ENCODE measurements around the gene LAMC2. TPM values are rescaled to one million over a fixed set of nuclear protein-coding genes. Genes with fewer than 3 reads are reported as not detected.
"Not testable (repeated sequence)": the region's sequence is repeated elsewhere in the genome, so short reads cannot be mapped to it uniquely, and the experiment has no call there.

The LAMC2 gene
- total RNA-seq, 4 donors from 2014 or later: 11.2 to 32.6 (median 14.9) TPM

DNA sequence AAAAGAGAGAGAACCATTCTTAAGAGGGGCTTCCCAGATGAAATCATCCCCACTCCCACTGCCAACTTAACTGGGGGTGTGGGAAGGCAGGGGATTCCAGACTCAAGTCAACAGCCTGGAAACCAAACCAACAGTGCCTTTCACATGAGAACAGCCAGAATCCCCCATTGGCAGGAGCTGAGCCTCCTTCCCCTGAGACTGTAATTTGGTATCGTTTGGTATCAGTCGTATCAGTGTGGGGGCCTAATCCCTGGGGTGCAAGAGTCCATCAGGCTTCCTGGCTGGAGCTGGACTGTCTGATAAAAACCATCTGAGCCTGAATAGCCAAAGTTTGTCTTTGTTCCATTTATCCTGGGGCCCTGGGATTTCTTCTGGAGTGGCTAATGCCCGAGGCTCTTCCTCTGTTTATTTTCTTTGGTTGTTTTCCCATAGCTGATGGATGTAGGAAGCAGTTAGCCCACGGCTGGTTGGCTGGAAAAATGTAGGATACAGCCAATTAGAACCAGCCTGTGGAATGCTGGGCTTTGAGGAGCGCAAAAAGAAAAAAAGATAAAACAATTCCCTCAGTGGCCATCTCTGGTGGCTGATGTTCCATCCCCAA is 84.6 kb downstream of the LAMC2 start:
- 15% methylated on average over 4 of the region's 5 CpGs for WGBS
- Histone ChIP-seq H3K27me3 (no peaks in the 10 kb centered on the region), H3K36me3 (no peaks in the 10 kb centered on the region), H3K4me3 (no peak overlapping the region), H3K27ac (replicated peaks in 1 of 4) (peak overlapping the region in 3 of 4 donors; percentile 28 to 36 (median 33)), H3K9me3 (no peaks in the 10 kb centered on the region), H3K4me1 (peaks cover 15 to 25% (median 22%) of the 10 kb centered on the region in 4 donors)
- DNase-seq (ENCODE audit: extremely low spot score): no peak
- TF ChIP-seq POLR2AphosphoS5 (IDR thresholded peaks at IDR 0.05): no peak
- TF ChIP-seq EP300 (IDR thresholded peaks at IDR 0.05): no peak
- TF ChIP-seq, protein P1, sequence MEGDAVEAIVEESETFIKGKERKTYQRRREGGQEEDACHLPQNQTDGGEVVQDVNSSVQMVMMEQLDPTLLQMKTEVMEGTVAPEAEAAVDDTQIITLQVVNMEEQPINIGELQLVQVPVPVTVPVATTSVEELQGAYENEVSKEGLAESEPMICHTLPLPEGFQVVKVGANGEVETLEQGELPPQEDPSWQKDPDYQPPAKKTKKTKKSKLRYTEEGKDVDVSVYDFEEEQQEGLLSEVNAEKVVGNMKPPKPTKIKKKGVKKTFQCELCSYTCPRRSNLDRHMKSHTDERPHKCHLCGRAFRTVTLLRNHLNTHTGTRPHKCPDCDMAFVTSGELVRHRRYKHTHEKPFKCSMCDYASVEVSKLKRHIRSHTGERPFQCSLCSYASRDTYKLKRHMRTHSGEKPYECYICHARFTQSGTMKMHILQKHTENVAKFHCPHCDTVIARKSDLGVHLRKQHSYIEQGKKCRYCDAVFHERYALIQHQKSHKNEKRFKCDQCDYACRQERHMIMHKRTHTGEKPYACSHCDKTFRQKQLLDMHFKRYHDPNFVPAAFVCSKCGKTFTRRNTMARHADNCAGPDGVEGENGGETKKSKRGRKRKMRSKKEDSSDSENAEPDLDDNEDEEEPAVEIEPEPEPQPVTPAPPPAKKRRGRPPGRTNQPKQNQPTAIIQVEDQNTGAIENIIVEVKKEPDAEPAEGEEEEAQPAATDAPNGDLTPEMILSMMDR (IDR thresholded peaks at IDR 0.05): no peak
- TF ChIP-seq POLR2A (IDR thresholded peaks at IDR 0.05; ENCODE audit: low read depth): no peak
- intact Hi-C loops (cut with DNase I): loop anchor here (2.0 kb wide), 1 partner anchor 32 kb away; no protein-coding TSS in a partner anchor

- no peaks in the 10 kb centered on the region for H3K36me3 ChIP-seq
- no peak for DNase-seq (ENCODE audit: extremely low spot score)
- H3K4me1 ChIP-seq: peaks cover 15 to 25% (median 22%) of the 10 kb centered on the region in 4 donors
- no peak overlapping the region for H3K4me3 ChIP-seq
- 85% methylated on average over 4 of the region's 4 CpGs for WGBS
- TF ChIP-seq EP300 (IDR thresholded peaks at IDR 0.05): no peak
- TF ChIP-seq, protein P1 (IDR thresholded peaks at IDR 0.05): no peak
- no peak for TF ChIP-seq POLR2AphosphoS5 (IDR thresholded peaks at IDR 0.05)
- TF ChIP-seq POLR2A (IDR thresholded peaks at IDR 0.05; ENCODE audit: low read depth): no peak
- no peaks in the 10 kb centered on the region for H3K27me3 ChIP-seq
- no peaks in the 10 kb centered on the region for H3K9me3 ChIP-seq
- intact Hi-C loops (cut with DNase I): no loop called here
- peak overlapping the region; percentile 17 to 47 (median 34) for H3K27ac ChIP-seq (replicated peaks in 1 of 4)
Observed at GRCh38 chr1:183272390-183272848, 86.4 kb downstream of the LAMC2 start.

DNA sequence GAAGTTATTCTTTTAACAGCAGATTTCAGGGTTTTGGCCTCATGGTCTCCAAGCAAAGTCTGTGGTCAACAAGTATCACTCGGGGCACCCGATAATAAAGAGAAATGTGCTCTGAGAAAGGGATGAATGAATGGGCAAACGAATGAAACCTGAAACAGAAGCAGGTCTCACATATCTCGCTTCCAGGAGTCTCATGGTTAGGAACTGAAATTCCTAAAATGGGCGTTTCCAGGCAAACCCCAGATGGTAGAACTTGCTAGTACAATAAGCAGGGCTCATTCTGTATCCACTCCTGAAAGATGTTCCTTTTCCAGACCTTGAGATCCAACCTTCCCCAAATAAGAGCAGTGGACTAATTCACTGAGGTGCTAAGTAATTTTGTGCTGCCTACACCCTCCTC is 87.2 kb downstream of the LAMC2 start:
- TF ChIP-seq, protein P1 (IDR thresholded peaks at IDR 0.05): no peak
- TF ChIP-seq POLR2AphosphoS5 (IDR thresholded peaks at IDR 0.05): no peak
- TF ChIP-seq EP300 (IDR thresholded peaks at IDR 0.05): no peak
- no peak for TF ChIP-seq POLR2A (IDR thresholded peaks at IDR 0.05; ENCODE audit: low read depth)
- 95% methylated on average over 5 of the region's 5 CpGs for WGBS

DNA sequence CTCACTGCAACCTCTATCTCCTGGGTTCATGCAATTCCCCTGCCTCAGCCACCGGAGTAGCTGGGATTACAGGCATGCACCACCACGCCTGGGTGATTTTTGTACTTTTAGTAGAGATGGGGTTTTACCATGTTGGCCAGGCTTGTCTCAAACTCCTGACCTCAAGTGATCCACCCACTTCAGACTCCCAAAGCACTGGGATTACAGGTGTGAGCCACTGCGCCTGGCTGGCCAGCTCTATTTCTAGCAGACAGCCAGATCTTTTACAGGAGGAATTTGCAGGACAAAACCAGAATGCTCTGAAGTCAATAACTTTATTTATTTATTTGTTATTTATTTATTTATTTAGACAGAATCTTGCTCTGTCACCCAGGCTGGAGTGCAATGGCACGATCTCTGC is 87.9 kb downstream of the LAMC2 start:
- H3K4me1 ChIP-seq: peaks cover 16 to 33% (median 20%) of the 10 kb centered on the region in 4 donors
- H3K36me3 ChIP-seq; H3K27me3 ChIP-seq; DNase-seq (ENCODE audit: extremely low spot score); H3K9me3 ChIP-seq; intact Hi-C loops (cut with DNase I); H3K27ac ChIP-seq (replicated peaks in 1 of 4); H3K4me3 ChIP-seq: not testable (repeated sequence)
- 94% methylated on average over 4 of the region's 4 CpGs for WGBS

More for the DNA sequence above, 87.2 kb downstream of the LAMC2 start:
- DNase-seq (ENCODE audit: extremely low spot score): no peak
- Histone ChIP-seq H3K27ac (replicated peaks in 1 of 4) (peak overlapping the region in 1 of 4 donors; percentile 47), H3K27me3 (no peaks in the 10 kb centered on the region), H3K4me3 (no peak overlapping the region), H3K36me3 (no peaks in the 10 kb centered on the region), H3K4me1 (peaks cover 15 to 26% (median 17%) of the 10 kb centered on the region in 4 donors), H3K9me3 (no peaks in the 10 kb centered on the region)
- intact Hi-C loops (cut with DNase I): no loop called here

DNA sequence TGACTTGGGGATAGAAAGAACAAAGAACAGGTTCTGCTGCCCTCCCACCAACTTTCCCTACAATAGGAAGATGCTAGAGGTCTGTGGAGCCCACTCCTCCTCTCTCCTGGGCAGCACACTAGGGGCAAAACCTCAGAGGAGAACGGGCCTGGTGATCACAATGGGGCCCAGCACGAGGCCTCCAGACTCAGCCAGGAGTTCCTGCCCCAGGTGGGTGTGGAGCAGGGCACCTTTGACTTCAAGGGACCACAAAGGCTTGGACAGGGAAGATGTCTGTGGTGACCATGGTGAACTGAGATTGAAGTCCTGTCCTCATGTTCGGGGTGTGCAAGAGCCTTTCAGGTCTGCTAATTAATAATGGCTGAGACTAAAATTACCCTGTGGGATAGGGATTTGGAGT is 88.8 kb downstream of the LAMC2 start:
- WGBS: 87% methylated on average over 2 of the region's 3 CpGs

More for the DNA sequence above, 88.8 kb downstream of the LAMC2 start:
- H3K4me1 ChIP-seq: peaks cover 23 to 42% (median 27%) of the 10 kb centered on the region in 4 donors
- intact Hi-C loops (cut with DNase I): no loop called here
- DNase-seq (ENCODE audit: extremely low spot score): no peak
- no peaks in the 10 kb centered on the region for H3K36me3 ChIP-seq
- no peaks in the 10 kb centered on the region for H3K27me3 ChIP-seq
- H3K9me3 ChIP-seq: no peaks in the 10 kb centered on the region
- H3K4me3 ChIP-seq: no peak overlapping the region
- no peak for TF ChIP-seq POLR2A (IDR thresholded peaks at IDR 0.05; ENCODE audit: low read depth)
- TF ChIP-seq, protein P1 (IDR thresholded peaks at IDR 0.05): no peak
- TF ChIP-seq EP300 (IDR thresholded peaks at IDR 0.05): no peak
- no peak for TF ChIP-seq POLR2AphosphoS5 (IDR thresholded peaks at IDR 0.05)
- H3K27ac ChIP-seq (replicated peaks in 1 of 4): no peak overlapping the region

Data from esophagus muscularis mucosa (tissue), 4 donors.